ENCODE measurements around the gene DGCR6L. TPM values are rescaled to one million over a fixed set of nuclear protein-coding genes. Genes with fewer than 3 reads are reported as not detected.
"Not testable (repeated sequence)": the region's sequence is repeated elsewhere in the genome, so short reads cannot be mapped to it uniquely, and the experiment has no call there.

DGCR6L gene
- total RNA-seq, 1 donor from 2014 or later, result 56.9 TPM

GRCh38 chr22:20313306-20314077, 6.4 kb downstream of the DGCR6L start:
- DNase-seq (ENCODE audit: low read depth); H3K4me3 ChIP-seq (ENCODE audit: low read depth, low read length): not testable (repeated sequence)
- TF ChIP-seq CTCF (conservative IDR thresholded peaks at IDR 0.05; ENCODE audit: low read depth, low read length), result peak; percentile 2

- no peak overlapping the region for H3K4me3 ChIP-seq (ENCODE audit: low read depth, low read length)
- DNase-seq (ENCODE audit: low read depth), result no peak
- TF ChIP-seq CTCF (conservative IDR thresholded peaks at IDR 0.05; ENCODE audit: low read depth, low read length), result no peak
Observed at GRCh38 chr22:20312396-20313191, 7.3 kb downstream of the DGCR6L start.

- not testable (repeated sequence) for DNase-seq (ENCODE audit: low read depth); H3K4me3 ChIP-seq (ENCODE audit: low read depth, low read length)
Observed at GRCh38 chr22:20311249-20312062, 8.4 kb downstream of the DGCR6L start.

- H3K4me3 ChIP-seq (ENCODE audit: low read depth, low read length); DNase-seq (ENCODE audit: low read depth): not testable (repeated sequence)
Observed at GRCh38 chr22:20310773-20311172, 9.1 kb downstream of the DGCR6L start.

- H3K4me3 ChIP-seq (ENCODE audit: low read depth, low read length); DNase-seq (ENCODE audit: low read depth): not testable (repeated sequence)
Observed at GRCh38 chr22:20310180-20310579, 9.7 kb downstream of the DGCR6L start.

GRCh38 chr22:20308806-20309650, 10.8 kb downstream of the DGCR6L start:
- DNase-seq (ENCODE audit: low read depth), result not testable (repeated sequence)

GRCh38 chr22:20307448-20308447, 12.1 kb downstream of the DGCR6L start:
- not testable (repeated sequence) for H3K4me3 ChIP-seq (ENCODE audit: low read depth, low read length); DNase-seq (ENCODE audit: low read depth)

More at GRCh38 chr22:20308806-20309650, 10.8 kb downstream of the DGCR6L start:
- not testable (repeated sequence) for H3K4me3 ChIP-seq (ENCODE audit: low read depth, low read length)

- not testable (repeated sequence) for DNase-seq (ENCODE audit: low read depth); H3K4me3 ChIP-seq (ENCODE audit: low read depth, low read length)
Observed at GRCh38 chr22:20306646-20307447, 13.0 kb downstream of the DGCR6L start.
